K562 (cell line): ENCODE results near the gene FREM1. TPM values are rescaled to one million over a fixed set of nuclear protein-coding genes. Genes with fewer than 3 reads are reported as not detected.
A peak's percentile ranks its signal among the peaks of the same experiment; 100 is the strongest.

Experiments
- ARID1B ChIP-seq: fragments of 450-650 bp; IDR thresholded peaks from 2 replicates; pipeline ENCODE4 v1.6.1; 2016; ENCODE audit warnings: antibody characterized with exemption, mild to moderate bottlenecking, inconsistent platforms
- BACH1 ChIP-seq: fragments of 200-800 bp; sonication (Bioruptor generic); IDR thresholded peaks from 2 replicates; pipeline ENCODE4 v1.6.1; 2016; ENCODE audit warnings: missing genetic modification characterization, missing compliant biosample characterization
- CREB1 ChIP-seq, 2 experiments: sonication (generic) in 1 of 2; formaldehyde crosslinking in 1 of 2; IDR thresholded peaks; 2 replicates each; pipeline versions ENCODE4 v1.6.1 to v1.8.0; 2012 to 2022; ENCODE audit warnings: inconsistent platforms in 1 of 2, mild to moderate bottlenecking in 1 of 2, missing genetic modification reagents in 1 of 2, moderate library complexity in 1 of 2
- HDAC3 ChIP-seq: fragments of 450-650 bp; IDR thresholded peaks from 2 replicates; pipeline ENCODE4 v1.6.1; 2018; ENCODE audit warnings: borderline replicate concordance, mild to moderate bottlenecking, moderate library complexity; ENCODE audit not compliant: partially characterized antibody
- HDAC8 ChIP-seq: fragments of 450-650 bp; IDR thresholded peaks from 2 replicates; pipeline ENCODE4 v1.6.1; 2016; ENCODE audit warnings: mild to moderate bottlenecking, missing genetic modification characterization, moderate library complexity, missing compliant biosample characterization
- L3MBTL2 ChIP-seq: fragments of 450-650 bp; IDR thresholded peaks from 2 replicates; pipeline ENCODE4 v1.6.1; 2016; ENCODE audit warnings: mild to moderate bottlenecking, moderate library complexity
- PPARD ChIP-seq: fragments of 250-450 bp; sonication (Bioruptor Pico); IDR thresholded peaks from 2 replicates; pipeline ENCODE4 v1.8.0; 2022; ENCODE audit warnings: inconsistent platforms, mild to moderate bottlenecking, moderate library complexity
- RAD21 ChIP-seq, 2 experiments: fragments of 250-450 bp in 1 of 2; fragments of 450-650 bp in 1 of 2; sonication (Bioruptor Pico) in 1 of 2; formaldehyde crosslinking in 1 of 2; IDR thresholded peaks in 1 of 2; conservative IDR thresholded peaks in 1 of 2; 2 replicates each; pipeline versions ENCODE4 v1.4.0 to v1.8.0; 2020 to 2022; ENCODE audit warnings: mild to moderate bottlenecking in 2 of 2, moderate library complexity in 1 of 2
- RBM22 ChIP-seq: fragments of 200-400 bp; formaldehyde crosslinking; IDR thresholded peaks from 2 replicates; pipeline ENCODE4 v1.6.1; 2018; ENCODE audit warnings: low read length, low read depth; ENCODE audit not compliant: poor library complexity, severe bottlenecking
- TEAD2 ChIP-seq: fragments of 450-650 bp; IDR thresholded peaks from 2 replicates; pipeline ENCODE4 v1.6.1; 2016; ENCODE audit warnings: missing genetic modification characterization, control low read depth, missing compliant biosample characterization
- ZNF165 ChIP-seq: fragments of 250-450 bp; sonication (Bioruptor Pico); IDR thresholded peaks from 2 replicates; pipeline ENCODE4 v1.4.0; 2020; ENCODE audit warnings: borderline replicate concordance
- ZNF197 ChIP-seq: fragments of 200-800 bp; sonication (Bioruptor generic); IDR thresholded peaks from 2 replicates; pipeline ENCODE4 v1.6.1; 2016; ENCODE audit warnings: low read depth, missing genetic modification characterization, missing compliant biosample characterization
- polyA plus RNA-seq, 8 experiments: library from polyadenylated mRNA; depleted of rRNA in 4 of 8; stranded (reverse) in 5 of 8; unstranded in 3 of 8; fragments of >200 nt; fragmentation: Nextera tagmentation in 2 of 8; fragmentation: Illumina TruSeq in 1 of 8; extraction: Ambion mirVana in 2 of 8; extraction: Trizol in 1 of 8; gene quantifications; 2 replicates each; pipeline versions ENCODE4 v1.2.1 to v1.2.3, GENCODE V29; 2011 to 2014; ENCODE audit warnings: inconsistent platforms in 1 of 8, missing spikeins in 1 of 8
- total RNA-seq, 7 experiments: library from RNA; depleted of rRNA in 6 of 7; stranded (reverse); fragments of >200 nt in 6 of 7; fragmentation: Illumina TruSeq in 2 of 7; extraction: Trizol in 2 of 7; gene quantifications; 2 replicates each; pipeline versions ENCODE4 v1.2.1 to v1.2.3, GENCODE V29; 2011 to 2021; ENCODE audit warnings: low replicate concordance in 1 of 7
- TF ChIP-seq, protein P1 (sequence below), 2 experiments: fragments of 200-800 bp in 1 of 2; sonication (Bioruptor generic) in 1 of 2; sonication (generic) in 1 of 2; formaldehyde crosslinking in 1 of 2; IDR thresholded peaks in 1 of 2; conservative IDR thresholded peaks in 1 of 2; 2 replicates each; pipeline versions ENCODE4 v1.5.0 to v1.6.1; 2016 to 2020; ENCODE audit warnings: missing compliant biosample characterization in 1 of 2, missing genetic modification characterization in 1 of 2, missing genetic modification reagents in 1 of 2
- TF ChIP-seq, protein P2 (sequence below): fragments of 450-650 bp; IDR thresholded peaks from 2 replicates; pipeline ENCODE4 v1.7.0; 2016; ENCODE audit warnings: borderline replicate concordance

FREM1 gene
- total and polyA plus RNA-seq, 9 of the 15 experiments (the other 6 are each of a cell fraction or from before 2014, with no cell fraction given) = 0.03 to 0.24 (median 0.13) TPM; not detected in 2

DNA sequence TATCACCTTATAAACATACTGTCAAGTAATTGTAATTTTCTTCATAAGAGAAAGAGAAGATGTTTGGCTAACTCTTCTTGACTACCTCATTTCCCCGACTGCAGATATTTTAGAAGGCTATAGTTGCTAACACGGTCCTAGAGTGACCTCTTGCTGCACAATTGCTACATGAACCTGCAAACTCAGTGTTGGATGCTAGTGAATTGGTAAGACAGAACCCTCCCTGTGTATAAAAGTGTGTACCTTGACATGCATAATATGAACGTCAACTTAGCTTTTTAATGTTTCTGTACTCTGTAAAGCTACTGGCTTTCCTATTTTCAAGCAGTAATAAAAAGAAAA, 141.0 kb downstream of the FREM1 start (continued):
- TF ChIP-seq BACH1 (tag) (no peak), HDAC3 (no peak), ARID1B (no peak), ZNF165 (CRISPR knock-in tag) (no peak), L3MBTL2 (no peak), ZNF197 (CRISPR knock-in tag) (no peak), RBM22 (no peak), TEAD2 (no peak), CREB1 (IDR thresholded peaks at IDR 0.05) (no peak), CREB1 (CRISPR knock-in tag; IDR thresholded peaks at IDR 0.05) (no peak), HDAC8 (tag) (no peak), RAD21 (CRISPR knock-in tag; conservative IDR thresholded peaks at IDR 0.05 in 1 of 2, IDR thresholded peaks at IDR 0.05 in 1 of 2) (peak; percentile 60 to 68), PPARD (CRISPR knock-in tag) (no peak)
- TF ChIP-seq, protein P1, sequence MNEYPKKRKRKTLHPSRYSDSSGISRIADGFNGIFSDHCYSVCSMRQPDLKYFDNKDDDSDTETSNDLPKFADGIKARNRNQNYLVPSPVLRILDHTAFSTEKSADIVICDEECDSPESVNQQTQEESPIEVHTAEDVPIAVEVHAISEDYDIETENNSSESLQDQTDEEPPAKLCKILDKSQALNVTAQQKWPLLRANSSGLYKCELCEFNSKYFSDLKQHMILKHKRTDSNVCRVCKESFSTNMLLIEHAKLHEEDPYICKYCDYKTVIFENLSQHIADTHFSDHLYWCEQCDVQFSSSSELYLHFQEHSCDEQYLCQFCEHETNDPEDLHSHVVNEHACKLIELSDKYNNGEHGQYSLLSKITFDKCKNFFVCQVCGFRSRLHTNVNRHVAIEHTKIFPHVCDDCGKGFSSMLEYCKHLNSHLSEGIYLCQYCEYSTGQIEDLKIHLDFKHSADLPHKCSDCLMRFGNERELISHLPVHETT (CRISPR knock-in tag; conservative IDR thresholded peaks at IDR 0.05 in 1 of 2, IDR thresholded peaks at IDR 0.05 in 1 of 2) = no peak
- TF ChIP-seq, protein P2, sequence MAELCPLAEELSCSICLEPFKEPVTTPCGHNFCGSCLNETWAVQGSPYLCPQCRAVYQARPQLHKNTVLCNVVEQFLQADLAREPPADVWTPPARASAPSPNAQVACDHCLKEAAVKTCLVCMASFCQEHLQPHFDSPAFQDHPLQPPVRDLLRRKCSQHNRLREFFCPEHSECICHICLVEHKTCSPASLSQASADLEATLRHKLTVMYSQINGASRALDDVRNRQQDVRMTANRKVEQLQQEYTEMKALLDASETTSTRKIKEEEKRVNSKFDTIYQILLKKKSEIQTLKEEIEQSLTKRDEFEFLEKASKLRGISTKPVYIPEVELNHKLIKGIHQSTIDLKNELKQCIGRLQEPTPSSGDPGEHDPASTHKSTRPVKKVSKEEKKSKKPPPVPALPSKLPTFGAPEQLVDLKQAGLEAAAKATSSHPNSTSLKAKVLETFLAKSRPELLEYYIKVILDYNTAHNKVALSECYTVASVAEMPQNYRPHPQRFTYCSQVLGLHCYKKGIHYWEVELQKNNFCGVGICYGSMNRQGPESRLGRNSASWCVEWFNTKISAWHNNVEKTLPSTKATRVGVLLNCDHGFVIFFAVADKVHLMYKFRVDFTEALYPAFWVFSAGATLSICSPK = no peak
- TF ChIP-seq, all 486 proteins: peak for 3
